Stimulated activated CD8-positive, alpha-beta memory T cell treated with anti-CD3 and anti-CD28 coated beads, Interleukin-4, amount 100 ng/mL, for 4 hours (primary cell): ENCODE data around the gene ZFAND3.

Experiments used
- DNase-seq, 2 donors: peaks; one replicate each; pipeline ENCODE4 v3.0.0-alpha.2; 2020; ENCODE audit warnings: low read depth in 2 of 2, low spot score in 1 of 2

ZFAND3 gene, protein sequence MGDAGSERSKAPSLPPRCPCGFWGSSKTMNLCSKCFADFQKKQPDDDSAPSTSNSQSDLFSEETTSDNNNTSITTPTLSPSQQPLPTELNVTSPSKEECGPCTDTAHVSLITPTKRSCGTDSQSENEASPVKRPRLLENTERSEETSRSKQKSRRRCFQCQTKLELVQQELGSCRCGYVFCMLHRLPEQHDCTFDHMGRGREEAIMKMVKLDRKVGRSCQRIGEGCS

DNA sequence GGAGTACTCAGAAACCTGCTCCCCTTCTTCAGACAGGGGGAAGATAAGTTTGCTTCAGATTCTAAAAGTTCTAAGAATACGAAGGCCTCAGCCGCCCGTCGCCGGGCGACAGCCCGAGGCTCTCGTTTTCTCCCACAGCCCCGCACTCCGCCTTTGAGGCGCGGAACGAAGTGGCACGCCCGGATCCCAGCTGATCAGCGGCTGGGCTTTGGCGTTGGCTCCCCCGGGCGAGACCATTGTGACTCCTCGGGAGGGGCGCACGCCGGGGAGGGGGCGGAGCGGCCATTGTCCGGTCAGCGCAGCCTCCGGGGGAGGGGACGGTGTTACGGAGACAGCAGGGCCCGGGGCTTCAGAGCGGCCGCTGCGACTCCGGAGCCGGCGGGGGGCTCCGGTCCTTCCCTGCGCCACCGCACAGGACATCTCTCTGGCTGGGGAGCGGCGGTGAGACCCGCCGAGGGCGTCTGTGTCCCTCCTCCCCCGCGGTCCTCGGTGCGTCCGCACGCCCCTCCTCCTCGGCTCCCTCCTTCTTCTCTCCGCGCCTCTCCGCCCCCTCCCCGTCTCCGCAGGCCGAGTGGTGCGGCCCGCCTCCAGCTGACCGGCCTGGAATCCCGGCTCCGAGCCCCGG is at the start of gene ZFAND3:
TSS of gene ZFAND3 (plus strand) at position 551 of the 625 bp plus-strand sequence. CDS start 219 bp downstream, outside the sequence.
- peak; percentile 77 to 85 for DNase-seq

GRCh38 chr6:37774028-37774680 is 45.4 kb upstream of the ZFAND3 start:
- DNase-seq: no peak

GRCh38 chr6:37776566-37776965 is 43.0 kb upstream of the ZFAND3 start:
- no peak for DNase-seq

- no peak for DNase-seq
Measured at GRCh38 chr6:37777272-37777834, 42.2 kb upstream of the ZFAND3 start.

DNA sequence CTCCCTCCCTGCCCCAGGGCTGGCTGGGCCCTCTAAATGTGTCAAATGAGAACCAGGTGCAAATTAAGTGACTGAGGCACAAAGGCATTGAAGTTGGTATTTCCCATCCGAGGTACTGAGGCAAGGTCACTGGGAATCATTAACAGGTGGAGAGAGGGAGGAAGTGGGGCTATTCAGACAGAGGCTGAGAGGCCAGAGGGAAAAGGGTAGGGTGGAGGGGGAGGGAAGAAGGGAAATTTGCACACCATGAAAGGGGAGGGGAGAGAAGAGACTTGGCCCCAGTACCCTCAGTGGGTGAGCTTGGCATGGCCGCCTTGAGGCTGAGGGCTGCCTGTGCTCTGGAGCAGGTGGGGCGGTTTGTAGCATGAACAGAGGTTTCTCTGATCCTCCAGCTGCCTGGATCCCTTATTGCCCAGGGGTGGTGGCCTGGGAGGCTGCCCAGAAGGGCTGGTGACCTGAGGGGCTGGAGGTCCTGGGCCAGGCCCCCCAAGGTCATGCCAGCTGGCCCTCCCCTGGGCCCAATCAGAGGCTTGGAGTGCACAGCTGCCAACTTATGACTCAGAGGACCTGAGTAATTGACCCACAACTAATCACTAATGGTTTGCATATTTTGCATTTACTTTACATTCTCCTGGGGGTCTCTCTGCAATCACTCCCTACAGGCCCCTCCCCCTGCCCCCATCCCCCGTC is 40.3 kb upstream of the ZFAND3 start:
- no peak for DNase-seq

DNA sequence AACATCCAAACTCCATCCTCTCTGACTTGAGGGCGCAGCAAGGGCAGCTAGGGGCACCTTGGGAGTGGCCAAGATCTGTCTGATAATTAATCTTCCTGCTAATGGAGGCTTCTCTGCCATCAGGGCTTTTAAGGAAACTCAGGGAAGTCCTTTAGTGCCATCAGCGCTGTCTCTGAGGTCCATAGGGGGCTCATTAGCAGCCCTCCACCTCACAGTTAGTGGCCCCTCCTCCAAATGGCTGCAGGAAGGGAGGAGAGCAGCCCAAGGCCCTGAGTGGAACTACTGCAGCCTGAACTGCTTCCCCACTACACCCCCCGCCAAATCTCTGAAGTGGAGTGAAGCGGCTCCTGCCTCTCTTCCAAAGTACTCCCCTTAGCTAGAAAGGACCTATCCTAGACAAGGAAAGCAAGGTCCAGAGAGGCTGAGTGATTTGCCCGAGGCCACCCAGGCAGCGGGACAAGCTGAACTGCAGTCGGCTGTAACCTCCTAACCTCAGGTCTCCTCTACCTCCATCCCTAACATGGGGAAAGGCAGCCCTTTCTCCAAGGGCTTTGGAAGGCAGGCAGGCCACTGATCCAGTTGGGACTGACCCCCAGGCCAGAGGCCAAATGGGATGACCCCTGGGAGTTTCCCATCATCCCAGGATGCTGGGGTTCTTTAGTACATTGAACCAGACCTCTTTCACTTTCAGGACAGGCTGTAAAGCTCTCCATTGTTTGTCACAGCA is 39.5 kb upstream of the ZFAND3 start:
- DNase-seq: no peak

- DNase-seq: no peak
Measured at GRCh38 chr6:37781788-37782187, 37.7 kb upstream of the ZFAND3 start.

- no peak for DNase-seq
Measured at GRCh38 chr6:37783025-37783855, 36.3 kb upstream of the ZFAND3 start.

DNA sequence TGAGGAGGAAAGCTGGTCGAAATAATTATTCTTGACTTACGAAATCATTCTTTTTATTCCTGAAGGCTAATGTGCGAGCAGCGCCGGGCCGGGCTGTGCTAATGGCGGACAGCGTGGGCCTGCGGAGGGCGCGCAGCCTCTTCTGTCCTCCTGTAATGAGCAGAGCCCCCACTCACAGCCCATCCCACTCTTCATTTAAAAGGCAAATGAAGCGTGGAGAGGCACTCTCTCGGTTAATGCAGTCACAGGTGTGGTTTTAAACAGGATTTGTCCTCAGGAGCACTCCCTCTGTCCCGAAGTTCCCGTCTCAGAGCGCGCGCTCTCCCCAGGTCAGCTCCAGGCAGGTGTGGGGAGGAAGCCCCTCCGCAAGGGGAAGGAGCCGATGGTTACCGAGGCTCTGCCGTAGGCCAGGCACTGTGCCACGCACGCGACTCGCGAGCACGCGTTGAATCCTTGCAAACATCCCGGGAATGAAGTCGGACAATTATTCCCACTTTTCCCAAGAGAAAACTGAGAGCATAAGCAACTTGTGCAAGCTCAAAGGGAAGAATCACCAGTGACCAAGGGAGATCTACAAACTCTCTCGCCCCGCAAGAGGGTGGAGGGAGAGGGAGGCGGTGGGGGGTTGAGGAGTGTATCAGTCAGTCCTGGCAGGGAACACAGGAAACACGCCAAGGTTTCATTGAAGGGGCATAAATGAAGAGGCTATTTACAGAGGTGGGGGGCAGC is 35.5 kb upstream of the ZFAND3 start:
- no peak for DNase-seq

- no peak for DNase-seq
Measured at GRCh38 chr6:37784585-37784967, 35.0 kb upstream of the ZFAND3 start.

DNA sequence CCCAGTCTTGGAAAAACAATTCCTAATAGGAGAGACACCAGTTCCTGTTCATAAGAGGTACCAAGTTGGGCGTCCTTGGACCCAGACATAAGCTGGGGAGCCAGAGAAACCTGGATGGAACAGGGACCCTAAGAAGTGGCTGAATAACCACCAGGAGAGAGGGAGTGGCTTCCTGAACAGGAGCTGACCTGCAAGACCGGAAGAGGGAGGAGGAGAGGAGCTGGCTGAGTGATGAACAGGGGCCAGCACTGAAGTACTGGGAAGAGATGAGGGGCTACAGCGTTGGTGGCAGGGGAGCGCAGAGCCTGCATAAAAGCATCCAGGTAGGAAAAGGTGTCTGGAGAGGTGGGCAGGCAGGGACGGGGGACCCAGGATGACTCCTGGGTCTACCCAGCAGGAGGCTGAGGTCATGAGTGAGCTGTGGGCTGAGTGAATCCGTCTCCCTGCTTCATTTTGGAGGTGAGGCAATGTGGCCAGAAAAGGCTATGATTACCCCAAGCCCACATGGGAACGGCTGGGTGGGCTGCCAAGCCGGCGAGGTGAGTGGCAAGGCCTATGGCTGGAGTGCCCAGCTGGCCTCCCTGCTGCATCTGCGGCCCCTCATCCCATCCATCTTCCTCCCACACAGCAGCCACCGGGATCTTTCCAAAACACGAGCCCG is 34.4 kb upstream of the ZFAND3 start:
- no peak for DNase-seq

- DNase-seq: no peak
Measured at GRCh38 chr6:37785663-37786270, 33.8 kb upstream of the ZFAND3 start.

GRCh38 chr6:37787216-37787615 is 32.3 kb upstream of the ZFAND3 start:
- no peak for DNase-seq

DNA sequence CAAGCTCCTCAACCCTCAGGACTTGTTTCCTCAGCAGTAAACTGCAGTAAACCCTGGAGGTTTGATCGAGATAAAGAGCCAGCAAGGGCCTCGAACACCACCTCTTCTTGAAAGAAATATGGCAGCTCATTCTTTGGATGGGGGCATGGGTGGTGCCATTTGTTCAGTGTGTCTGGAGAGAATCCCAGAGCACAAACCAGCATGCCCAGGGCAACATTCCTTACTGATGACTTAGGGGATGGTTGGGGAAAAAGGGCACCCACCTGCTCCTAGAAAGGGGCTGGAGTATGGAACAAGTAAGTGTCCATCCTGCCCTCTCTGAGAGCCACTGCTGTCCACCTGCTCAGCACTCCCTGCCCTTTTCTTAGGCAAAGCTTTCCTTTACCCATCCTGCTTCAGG is 31.3 kb upstream of the ZFAND3 start:
- no peak for DNase-seq

DNA sequence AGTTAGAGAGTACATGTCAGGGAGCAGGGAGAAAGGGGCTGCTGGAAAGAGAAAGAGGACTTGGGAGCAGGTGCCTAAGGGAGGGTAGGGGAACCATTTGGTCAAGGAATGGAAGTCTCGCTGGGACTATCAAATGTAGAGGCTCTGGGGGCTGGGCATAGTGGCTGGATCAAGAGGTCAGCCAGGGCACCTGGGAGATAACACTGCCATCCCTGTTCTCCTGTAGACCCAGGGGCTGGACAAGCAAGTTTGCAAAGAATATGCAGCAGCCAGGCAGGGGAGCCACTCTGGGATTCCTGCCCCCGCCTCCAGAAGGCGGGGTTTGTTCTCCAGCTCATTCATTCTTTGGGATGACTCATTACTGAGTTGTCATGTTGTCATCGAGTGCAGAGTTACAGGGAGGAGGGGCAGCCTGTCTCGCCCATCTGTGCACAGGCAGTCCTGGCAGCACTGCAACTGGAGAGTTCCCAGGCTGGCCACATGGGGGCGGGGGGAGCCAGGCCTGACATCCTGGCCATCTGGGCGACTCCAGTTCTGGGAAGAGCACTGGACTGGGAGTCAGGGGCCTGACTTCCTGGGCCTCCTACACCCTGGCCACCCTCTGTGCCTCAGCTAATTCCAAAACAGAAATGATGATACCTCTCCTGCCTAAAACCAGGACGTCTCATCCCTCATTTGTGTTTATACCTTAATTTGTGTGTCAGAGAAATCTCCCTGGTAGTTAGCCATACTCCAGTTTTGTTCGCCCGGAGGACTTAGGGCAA is 28.2 kb upstream of the ZFAND3 start:
- DNase-seq: peak; percentile 58 to 77

DNA sequence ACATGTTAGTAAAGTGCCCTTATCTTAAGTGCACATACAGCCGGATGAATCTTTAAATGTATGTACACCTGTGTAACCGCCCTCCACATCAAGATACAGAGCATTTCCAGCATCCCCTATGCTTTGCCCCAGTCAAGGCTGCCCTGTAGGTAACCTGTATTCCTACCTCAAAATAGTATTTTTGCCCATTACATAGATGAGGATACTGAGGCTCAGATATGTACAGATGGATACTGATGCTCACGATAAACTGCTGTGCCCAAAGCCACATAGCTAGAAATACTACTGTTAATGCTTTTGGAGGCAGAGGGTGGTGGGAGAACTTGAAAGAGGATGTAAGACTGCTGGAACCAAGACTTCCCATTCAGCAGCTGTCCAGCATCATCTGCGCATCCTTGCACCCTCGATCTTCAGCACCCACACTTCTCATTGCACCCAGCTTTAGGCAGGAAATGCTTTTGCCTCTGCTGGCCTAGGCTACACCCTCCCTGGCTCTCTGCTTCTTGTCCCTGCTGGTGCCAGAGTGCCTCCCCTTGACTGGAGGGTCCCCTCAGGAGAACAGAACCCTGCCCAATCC is 27.0 kb upstream of the ZFAND3 start:
- no peak for DNase-seq

GRCh38 chr6:37793067-37793466 is 26.5 kb upstream of the ZFAND3 start:
- DNase-seq: no peak
